OCI-LY1 (cell line): ENCODE results near the gene SMURF2.

Experiments used
- CTCF ChIP-seq: fragments of 200-600 bp; sonication (generic), shearing (Covaris generic); IDR thresholded peaks from 2 replicates; pipeline ENCODE4 v1.5.1; 2017; ENCODE audit warnings: mild to moderate bottlenecking, antibody characterized with exemption, low read length, moderate library complexity, mixed read lengths
- EZH2 ChIP-seq: fragments of 200-600 bp; sonication (generic), shearing (Covaris generic); IDR thresholded peaks from 2 replicates; pipeline ENCODE4 v1.8.0; 2017; ENCODE audit warnings: borderline replicate concordance, mixed run types, mild to moderate bottlenecking, antibody characterized with exemption, low read length, moderate library complexity, mixed read lengths

- TF ChIP-seq CTCF = no peak
- TF ChIP-seq EZH2 = no peak
Measured at GRCh38 chr17:64657610-64658125, 4.4 kb downstream of the SMURF2 start.
